PC-3 (cell line): ENCODE results near the gene TMEM167B.

Source experiments
- CTCF ChIP-seq: fragments of 300-600 bp; sonication (generic); conservative IDR thresholded peaks from 2 replicates; pipeline ENCODE4 v1.5.1; 2017; ENCODE audit warnings: antibody characterized with exemption, low read depth, mild to moderate bottlenecking, low read length
- EZH2 ChIP-seq: fragments of 300-600 bp; sonication (generic); IDR thresholded peaks from one replicate; pipeline ENCODE4 v1.6.1; 2017; ENCODE audit warnings: antibody characterized with exemption, mild to moderate bottlenecking, low read length; ENCODE audit not compliant: unreplicated experiment
- EZH2phosphoT487 ChIP-seq: fragments of 300-600 bp; sonication (generic); IDR thresholded peaks from 2 replicates; pipeline ENCODE4 v1.6.1; 2018; ENCODE audit warnings: mild to moderate bottlenecking, antibody characterized with exemption, low read length, borderline replicate concordance

GRCh38 chr1:109138358-109138757 is 47.8 kb downstream of the TMEM167B start:
- no peak for TF ChIP-seq CTCF
- no peak for TF ChIP-seq EZH2phosphoT487
- no peak for TF ChIP-seq EZH2
